Gastrocnemius medialis (tissue), 4 donors: ENCODE measurements around the gene SLAMF7.

ENCODE experiments used
- POLR2A ChIP-seq, 2 donors: fragments of 450-650 bp; IDR thresholded peaks; one replicate each; pipeline ENCODE4 v1.6.1; 2017; ENCODE audit warnings: antibody characterized with exemption in 2 of 2, mild to moderate bottlenecking in 2 of 2, moderate library complexity in 2 of 2
- TF ChIP-seq, protein P1 (sequence below), 5 experiments: fragments of 450-650 bp in 3 of 5; fragments of 200-600 bp in 2 of 5; sonication (generic) in 2 of 5; IDR thresholded peaks in 4 of 5; conservative IDR thresholded peaks in 1 of 5; 1 replicate in 4 of 5; 2 replicates in 1 of 5; pipeline ENCODE4 v1.5.1; 2016 to 2019; ENCODE audit warnings: antibody characterized with exemption in 5 of 5, mild to moderate bottlenecking in 3 of 5, moderate library complexity in 3 of 5

DNA sequence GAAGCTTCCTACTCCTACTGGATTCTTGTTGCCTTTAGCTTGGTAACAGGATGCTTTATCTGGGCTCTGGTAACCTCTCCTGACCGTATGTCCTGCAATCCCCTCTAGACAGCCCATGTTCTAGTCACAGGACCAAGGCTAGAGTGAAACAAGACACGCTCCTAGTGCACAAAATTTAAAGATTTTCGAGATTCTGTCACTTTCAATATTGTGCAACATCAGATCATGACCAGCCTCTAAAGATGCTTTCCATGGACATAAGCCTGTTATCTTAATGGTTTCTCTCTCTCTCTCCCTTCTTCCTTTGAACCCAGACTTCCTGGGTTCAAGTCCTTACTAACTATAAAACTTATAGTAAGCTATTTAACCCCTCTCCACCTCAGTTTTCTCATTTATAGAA is 55.3 kb downstream of the SLAMF7 start:
- no peak for TF ChIP-seq POLR2A (IDR thresholded peaks at IDR 0.05)
- TF ChIP-seq, protein P1, sequence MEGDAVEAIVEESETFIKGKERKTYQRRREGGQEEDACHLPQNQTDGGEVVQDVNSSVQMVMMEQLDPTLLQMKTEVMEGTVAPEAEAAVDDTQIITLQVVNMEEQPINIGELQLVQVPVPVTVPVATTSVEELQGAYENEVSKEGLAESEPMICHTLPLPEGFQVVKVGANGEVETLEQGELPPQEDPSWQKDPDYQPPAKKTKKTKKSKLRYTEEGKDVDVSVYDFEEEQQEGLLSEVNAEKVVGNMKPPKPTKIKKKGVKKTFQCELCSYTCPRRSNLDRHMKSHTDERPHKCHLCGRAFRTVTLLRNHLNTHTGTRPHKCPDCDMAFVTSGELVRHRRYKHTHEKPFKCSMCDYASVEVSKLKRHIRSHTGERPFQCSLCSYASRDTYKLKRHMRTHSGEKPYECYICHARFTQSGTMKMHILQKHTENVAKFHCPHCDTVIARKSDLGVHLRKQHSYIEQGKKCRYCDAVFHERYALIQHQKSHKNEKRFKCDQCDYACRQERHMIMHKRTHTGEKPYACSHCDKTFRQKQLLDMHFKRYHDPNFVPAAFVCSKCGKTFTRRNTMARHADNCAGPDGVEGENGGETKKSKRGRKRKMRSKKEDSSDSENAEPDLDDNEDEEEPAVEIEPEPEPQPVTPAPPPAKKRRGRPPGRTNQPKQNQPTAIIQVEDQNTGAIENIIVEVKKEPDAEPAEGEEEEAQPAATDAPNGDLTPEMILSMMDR (IDR thresholded peaks at IDR 0.05 in 4 of 5, conservative IDR thresholded peaks at IDR 0.05 in 1 of 5) = no peak
